ENCODE results near the gene CPNE4. TPM values are rescaled to one million over a fixed set of nuclear protein-coding genes. Genes with fewer than 3 reads are reported as not detected.

Gene CPNE4
- total RNA-seq, 1 donor from 2014 or later, result 3.2 TPM

- no peak for DNase-seq (ENCODE audit: extremely low spot score in 2 of 2)
- Histone ChIP-seq H3K27me3 (no peaks in the 10 kb centered on the region), H3K9me3 (no peaks in the 10 kb centered on the region), H3K4me3 (no peak overlapping the region), H3K27ac (no peak overlapping the region), H3K36me3 (no peaks in the 10 kb centered on the region), H3K4me1 (no peaks in the 10 kb centered on the region)
- TF ChIP-seq, protein P1, sequence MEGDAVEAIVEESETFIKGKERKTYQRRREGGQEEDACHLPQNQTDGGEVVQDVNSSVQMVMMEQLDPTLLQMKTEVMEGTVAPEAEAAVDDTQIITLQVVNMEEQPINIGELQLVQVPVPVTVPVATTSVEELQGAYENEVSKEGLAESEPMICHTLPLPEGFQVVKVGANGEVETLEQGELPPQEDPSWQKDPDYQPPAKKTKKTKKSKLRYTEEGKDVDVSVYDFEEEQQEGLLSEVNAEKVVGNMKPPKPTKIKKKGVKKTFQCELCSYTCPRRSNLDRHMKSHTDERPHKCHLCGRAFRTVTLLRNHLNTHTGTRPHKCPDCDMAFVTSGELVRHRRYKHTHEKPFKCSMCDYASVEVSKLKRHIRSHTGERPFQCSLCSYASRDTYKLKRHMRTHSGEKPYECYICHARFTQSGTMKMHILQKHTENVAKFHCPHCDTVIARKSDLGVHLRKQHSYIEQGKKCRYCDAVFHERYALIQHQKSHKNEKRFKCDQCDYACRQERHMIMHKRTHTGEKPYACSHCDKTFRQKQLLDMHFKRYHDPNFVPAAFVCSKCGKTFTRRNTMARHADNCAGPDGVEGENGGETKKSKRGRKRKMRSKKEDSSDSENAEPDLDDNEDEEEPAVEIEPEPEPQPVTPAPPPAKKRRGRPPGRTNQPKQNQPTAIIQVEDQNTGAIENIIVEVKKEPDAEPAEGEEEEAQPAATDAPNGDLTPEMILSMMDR (IDR thresholded peaks at IDR 0.05), result no peak
- TF ChIP-seq POLR2A (IDR thresholded peaks at IDR 0.05), result no peak
- intact Hi-C loops (cut with DNase I), result no loop called here
Observed at GRCh38 chr3:132042681-132043080, 7.9 kb upstream of the CPNE4 start.

GRCh38 chr3:132038198-132038825 is 3.5 kb upstream of the CPNE4 start:
- TF ChIP-seq POLR2A (IDR thresholded peaks at IDR 0.05) (no peak), POLR2AphosphoS5 (IDR thresholded peaks at IDR 0.05; ENCODE audit: insufficient read depth in 1 of 2, low read depth in 1 of 2) (no peak)
- TF ChIP-seq, protein P1 (IDR thresholded peaks at IDR 0.05), result peak in 1 of 3 experiments; percentile 4
- H3K27ac ChIP-seq, result no peak overlapping the region
- H3K4me1 ChIP-seq, result peaks cover 11% of the 10 kb centered on the region
- no peaks in the 10 kb centered on the region for H3K9me3 ChIP-seq
- intact Hi-C loops (cut with DNase I), result no loop called here
- no peak overlapping the region for H3K4me3 ChIP-seq
- no peaks in the 10 kb centered on the region for H3K27me3 ChIP-seq
- H3K36me3 ChIP-seq, result no peaks in the 10 kb centered on the region
- DNase-seq (ENCODE audit: extremely low spot score in 2 of 2), result no peak

- DNase-seq (ENCODE audit: extremely low spot score in 2 of 2), result no peak
- Histone ChIP-seq H3K36me3 (no peaks in the 10 kb centered on the region), H3K27ac (no peak overlapping the region), H3K4me3 (no peak overlapping the region), H3K27me3 (no peaks in the 10 kb centered on the region), H3K9me3 (no peaks in the 10 kb centered on the region), H3K4me1 (peaks cover 11% of the 10 kb centered on the region)
- TF ChIP-seq, protein P1 (IDR thresholded peaks at IDR 0.05), result no peak
- TF ChIP-seq POLR2AphosphoS5 (IDR thresholded peaks at IDR 0.05; ENCODE audit: insufficient read depth in 1 of 2, low read depth in 1 of 2), result no peak
- no peak for TF ChIP-seq POLR2A (IDR thresholded peaks at IDR 0.05)
- intact Hi-C loops (cut with DNase I), result no loop called here
Observed at GRCh38 chr3:132037581-132037980, 2.8 kb upstream of the CPNE4 start.

DNA sequence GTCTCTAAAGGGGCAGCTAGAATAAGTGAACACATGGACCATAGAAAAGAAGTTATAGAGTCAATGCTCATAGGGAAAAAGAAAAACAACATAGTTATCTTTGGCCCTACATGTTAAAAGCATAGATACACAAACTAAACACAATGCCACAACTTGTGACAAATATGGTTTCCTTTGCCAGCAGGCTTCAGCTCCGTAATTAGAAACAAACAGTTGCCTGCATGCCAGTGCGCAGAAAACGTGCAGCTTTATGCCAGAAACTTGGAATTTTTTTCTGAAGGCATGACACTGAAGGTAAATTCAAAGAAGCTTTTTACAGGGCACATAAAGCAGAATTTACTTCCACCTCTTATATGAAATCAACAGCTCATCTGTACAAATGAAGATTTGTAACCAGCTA is 2.2 kb upstream of the CPNE4 start:
- Histone ChIP-seq H3K27ac (no peak overlapping the region), H3K27me3 (no peaks in the 10 kb centered on the region), H3K4me3 (no peak overlapping the region), H3K4me1 (peaks cover 11% of the 10 kb centered on the region), H3K9me3 (no peaks in the 10 kb centered on the region), H3K36me3 (no peaks in the 10 kb centered on the region)
- no peak for DNase-seq (ENCODE audit: extremely low spot score in 2 of 2)
- TF ChIP-seq, protein P1 (IDR thresholded peaks at IDR 0.05), result no peak
- TF ChIP-seq POLR2AphosphoS5 (IDR thresholded peaks at IDR 0.05; ENCODE audit: insufficient read depth in 1 of 2, low read depth in 1 of 2) (no peak), POLR2A (IDR thresholded peaks at IDR 0.05) (no peak)
- intact Hi-C loops (cut with DNase I), result no loop called here

DNA sequence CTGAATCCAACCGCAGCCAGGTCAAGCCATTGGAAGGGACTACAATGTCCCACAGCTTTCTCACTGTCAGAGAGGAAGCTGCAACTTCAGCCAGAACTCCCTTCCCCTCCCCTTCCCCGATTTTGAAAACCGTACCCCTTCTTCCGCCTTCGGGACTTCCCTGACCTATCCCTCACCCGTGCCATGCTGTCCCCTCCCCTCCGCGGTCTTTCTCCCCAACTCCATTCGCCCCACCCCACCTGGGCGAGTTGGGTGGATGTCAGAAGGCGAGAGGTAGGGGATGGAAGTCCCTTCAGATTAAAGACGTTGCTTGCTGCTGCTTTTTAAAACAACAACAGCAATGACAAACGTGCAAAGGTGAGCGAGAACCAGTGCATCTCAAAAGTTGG is 723 bp downstream of the CPNE4 start:
- Histone ChIP-seq H3K27me3 (no peaks in the 10 kb centered on the region), H3K36me3 (no peaks in the 10 kb centered on the region), H3K4me3 (peak overlapping the region in 1 of 2 donors; percentile 11), H3K4me1 (peaks cover 15% of the 10 kb centered on the region), H3K9me3 (no peaks in the 10 kb centered on the region), H3K27ac (no peak overlapping the region)
- TF ChIP-seq POLR2A (IDR thresholded peaks at IDR 0.05), result no peak
- TF ChIP-seq, protein P1 (IDR thresholded peaks at IDR 0.05), result no peak
- TF ChIP-seq POLR2AphosphoS5 (IDR thresholded peaks at IDR 0.05; ENCODE audit: insufficient read depth in 1 of 2, low read depth in 1 of 2), result no peak
- intact Hi-C loops (cut with DNase I), result no loop called here
- DNase-seq (ENCODE audit: extremely low spot score in 2 of 2), result no peak

All from vagina (tissue), 2 donors.